Myocyte (in vitro differentiated cells): ENCODE data around the gene TMEM37. TPM values are rescaled to one million over a fixed set of nuclear protein-coding genes. Genes with fewer than 3 reads are reported as not detected.

Experiments used
- DNase-seq: peaks from one replicate; pipeline ENCODE4 v3.0.0-alpha.2; 2012; ENCODE audit warnings: low read depth
- total RNA-seq: library from RNA; depleted of rRNA; stranded (reverse); fragments of >200 nt; gene quantifications from 2 replicates; pipeline ENCODE4 v1.2.3, GENCODE V29; 2014

The TMEM37 gene
- total RNA-seq, 1 donor from 2014 or later: not detected

DNA sequence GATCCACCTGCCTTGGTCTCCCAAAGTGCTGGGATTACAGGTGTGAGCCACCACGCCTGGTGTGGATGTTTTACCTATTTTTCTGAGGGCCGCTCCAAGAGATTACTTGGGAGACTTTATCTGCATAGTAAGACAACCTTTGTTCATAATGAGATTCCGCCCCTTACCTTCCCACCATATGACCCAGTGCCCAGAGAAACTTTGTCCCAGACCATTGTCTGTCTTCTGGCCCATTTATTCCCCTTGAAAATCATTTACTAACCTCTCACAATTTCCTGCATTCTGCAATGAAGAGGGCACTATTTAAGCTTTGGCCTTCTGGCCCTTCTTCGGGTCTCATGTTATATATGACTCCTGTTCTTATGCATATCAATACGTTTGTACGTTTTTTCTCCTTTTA is 13.7 kb upstream of the TMEM37 start:
- DNase-seq: no peak

DNA sequence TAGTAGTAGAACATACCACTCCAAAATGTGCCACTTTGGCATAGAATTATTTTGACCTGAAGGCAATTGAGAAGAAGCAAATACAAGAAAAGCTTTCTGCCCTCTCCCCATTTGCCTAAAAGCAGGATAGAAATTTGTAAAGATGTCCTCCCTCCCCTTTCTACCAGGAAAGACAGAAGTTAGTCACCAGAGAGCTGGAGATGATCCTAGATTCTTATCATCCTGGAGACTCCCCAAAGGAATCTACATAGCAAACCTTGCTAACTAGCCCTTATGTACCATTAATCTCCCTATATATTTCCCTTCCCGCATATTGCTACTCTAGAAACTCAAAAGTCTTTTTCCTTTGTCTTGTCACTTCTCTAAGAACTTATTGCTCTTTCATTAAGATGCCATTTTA is 12.6 kb upstream of the TMEM37 start:
- DNase-seq: no peak

DNA sequence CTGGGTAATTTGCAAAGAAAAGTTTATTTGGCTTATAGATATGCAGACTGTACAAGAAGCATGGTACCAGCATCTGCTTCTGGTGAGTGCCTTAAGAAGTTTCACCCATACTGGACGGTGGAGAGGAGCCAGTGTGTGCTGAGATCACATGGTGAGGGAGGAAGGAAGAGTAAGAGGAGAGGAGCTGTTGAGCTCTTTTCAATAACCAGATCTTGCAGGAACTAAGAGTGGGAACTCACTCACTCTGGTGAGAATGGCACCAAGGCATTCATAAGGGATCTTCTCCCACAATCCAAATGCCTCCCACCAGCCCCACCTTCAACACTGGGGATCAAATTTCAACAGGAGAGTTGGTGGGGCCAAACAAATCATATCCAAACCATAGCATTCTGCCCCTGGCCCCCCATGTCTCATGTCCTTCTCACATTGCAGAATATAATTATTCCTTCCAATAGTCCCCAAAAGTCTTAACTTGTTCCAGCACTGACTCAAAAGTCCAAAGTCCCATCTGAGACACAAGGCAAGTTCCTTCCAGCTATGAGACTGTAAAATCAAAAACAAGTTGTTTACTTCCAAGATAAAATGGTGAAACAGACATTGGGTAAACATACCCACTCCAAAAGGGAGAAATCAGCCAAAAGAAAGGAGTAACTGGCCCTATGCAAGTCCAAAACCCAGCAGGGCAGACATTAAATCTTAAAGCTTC is 11.7 kb upstream of the TMEM37 start:
- no peak for DNase-seq

DNA sequence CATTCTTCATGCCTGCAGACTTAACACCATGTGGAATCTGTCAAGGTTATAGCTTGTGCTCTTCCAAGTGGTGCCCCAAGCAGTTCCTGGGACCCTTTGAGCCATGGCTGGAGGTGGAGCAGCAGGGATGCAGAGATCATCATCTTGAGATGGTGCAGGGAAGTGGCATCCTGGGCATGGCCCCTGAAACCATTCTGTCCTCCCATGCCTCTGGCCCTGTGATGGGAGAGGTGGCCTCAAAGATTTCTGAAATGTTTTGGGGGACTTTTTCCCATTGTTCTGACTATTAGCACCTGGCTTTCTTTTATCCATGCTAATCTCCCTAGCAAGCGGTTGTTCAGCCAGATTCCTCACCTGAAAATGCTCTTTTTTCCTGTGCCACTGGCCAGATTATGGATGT is 10.3 kb upstream of the TMEM37 start:
- DNase-seq: no peak

DNA sequence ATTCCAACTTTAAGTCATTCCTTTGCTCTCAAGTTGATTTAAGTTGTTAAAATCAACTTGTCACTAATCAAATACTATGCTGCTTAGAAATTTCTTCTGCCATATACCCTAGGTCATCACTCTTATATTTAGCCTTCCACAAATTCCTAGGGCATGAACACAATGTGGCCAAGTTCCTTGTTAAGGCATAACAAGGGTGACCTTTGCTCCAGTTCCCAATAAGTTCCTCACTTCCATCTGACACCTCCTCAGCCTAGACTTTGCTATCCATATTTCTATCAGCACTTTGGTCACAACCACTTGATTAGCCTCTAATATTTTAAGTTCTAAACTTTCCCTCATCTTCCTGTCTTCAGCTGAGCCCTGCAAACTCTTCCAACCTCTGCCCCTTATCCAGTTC is 9.9 kb upstream of the TMEM37 start:
- DNase-seq: no peak

DNA sequence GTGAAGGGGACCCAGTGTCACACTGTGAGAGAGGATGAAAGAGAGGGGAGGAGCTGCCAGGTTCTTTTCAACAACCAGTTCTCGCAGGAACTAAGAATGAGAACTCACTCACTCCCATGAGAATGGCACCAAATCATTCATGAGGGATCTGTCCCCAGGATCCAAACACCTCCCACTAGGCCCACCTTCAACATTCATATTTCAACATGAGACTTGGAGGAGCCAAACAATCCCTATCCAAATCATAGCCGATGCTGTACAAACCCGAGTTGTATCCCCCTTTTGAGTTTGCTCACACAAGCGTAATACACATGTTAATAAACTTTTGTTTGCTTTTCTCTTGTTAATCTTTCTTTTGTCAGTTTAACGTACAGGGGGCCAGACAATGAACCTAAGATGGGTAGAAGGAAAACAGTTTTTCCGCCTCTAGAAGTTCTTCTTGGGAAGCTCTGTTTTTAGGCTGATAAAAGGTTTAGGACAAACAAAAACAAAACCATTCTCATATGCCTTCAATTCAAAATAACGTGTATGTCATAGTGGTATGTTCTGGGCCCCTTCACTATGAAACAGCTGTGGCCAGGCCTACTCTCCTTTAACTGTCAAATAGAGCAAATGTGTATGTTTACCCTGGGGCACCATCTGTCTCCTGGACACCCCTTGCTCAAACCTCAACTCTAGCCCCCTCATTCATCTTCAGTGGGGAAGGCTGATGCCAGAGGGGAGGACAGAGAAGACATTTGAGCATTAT is 9.1 kb upstream of the TMEM37 start:
- no peak for DNase-seq

DNA sequence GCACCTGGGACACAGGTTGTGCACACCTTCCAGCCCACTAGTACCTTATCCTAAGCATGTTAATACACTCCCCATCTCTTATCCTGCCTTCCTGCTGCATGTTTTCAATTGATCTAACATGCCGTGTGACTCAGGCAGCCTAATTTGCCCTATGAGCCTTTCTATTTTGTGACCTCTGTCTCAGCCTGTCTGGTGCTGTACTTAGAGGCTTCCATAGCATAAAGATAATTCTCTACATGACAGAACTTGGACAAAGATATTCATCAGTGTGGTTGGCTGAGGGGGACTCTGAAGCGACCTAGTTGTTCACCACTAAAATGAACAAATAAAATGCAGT is 8.6 kb upstream of the TMEM37 start:
- no peak for DNase-seq

DNA sequence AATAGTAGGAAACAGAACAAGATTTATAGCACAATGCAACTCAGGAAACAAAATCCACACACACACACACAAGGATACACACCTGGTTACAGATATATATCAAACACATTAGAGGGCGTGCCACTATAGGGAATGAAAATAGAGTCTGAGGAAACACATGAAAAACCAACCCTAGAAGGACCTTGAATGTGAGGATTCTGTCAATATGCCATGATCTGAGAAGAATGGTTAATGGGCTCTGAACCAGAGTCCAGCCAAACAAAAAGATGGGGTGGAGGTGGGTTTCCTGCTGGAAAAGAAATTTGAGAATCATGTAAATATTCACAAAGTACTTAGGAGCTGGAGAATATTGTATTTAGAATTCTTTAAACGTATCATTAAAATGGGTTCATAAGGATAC is 7.8 kb upstream of the TMEM37 start:
- DNase-seq: no peak

DNA sequence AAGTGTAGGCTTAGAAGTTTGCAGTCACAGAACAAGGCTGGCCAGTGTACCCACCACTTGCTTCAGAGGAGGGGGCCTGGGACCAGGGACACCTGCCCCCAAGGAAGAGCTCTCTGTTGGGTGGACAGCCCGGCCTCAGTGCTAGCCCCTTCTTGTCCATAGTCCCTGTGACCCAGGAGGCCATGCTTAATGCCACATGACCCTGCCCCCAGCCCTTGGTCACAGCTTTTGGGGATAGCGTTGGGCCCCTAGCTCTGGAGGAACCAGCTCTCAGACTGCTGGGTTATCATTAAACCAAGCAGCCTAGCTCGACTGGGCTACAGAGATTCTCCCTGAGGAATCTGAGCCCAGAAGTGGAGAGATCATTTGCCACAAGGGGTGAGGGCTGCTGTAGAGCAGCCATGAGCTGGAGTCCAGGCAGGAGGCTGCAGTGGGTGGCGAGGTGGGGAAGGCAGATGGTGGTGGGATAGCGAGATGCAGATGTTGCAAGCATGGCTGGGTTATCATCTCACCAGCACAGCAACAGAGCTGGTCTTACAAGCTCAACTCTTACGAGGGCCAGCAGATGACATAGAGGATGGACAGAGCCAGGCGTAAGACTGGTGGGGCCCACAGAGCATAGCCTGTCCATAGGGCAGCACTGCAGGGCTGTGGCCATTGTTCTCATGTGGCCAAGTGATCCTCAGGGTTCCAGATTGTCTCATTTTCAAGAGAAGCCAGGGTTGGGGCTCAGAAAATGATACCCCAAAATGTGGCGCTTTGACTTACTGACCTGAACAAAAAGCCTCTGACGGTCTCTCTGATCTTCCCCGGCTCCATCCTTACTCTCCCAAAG is 7.2 kb upstream of the TMEM37 start:
- no peak for DNase-seq

DNA sequence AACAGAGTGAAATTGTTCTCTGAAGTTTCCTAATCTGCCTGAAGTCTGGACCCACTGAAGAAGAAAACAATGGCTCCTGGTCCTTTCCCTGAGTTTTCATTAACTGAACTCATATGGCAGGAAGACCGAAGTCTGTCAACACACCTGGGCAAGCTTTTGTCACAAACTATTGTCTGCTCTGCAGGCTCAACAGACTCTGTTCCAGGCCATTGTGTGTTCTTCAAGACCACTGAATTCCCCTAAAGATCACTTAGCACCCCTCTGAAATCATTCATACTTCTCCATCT is 6.6 kb upstream of the TMEM37 start:
- DNase-seq: no peak

DNA sequence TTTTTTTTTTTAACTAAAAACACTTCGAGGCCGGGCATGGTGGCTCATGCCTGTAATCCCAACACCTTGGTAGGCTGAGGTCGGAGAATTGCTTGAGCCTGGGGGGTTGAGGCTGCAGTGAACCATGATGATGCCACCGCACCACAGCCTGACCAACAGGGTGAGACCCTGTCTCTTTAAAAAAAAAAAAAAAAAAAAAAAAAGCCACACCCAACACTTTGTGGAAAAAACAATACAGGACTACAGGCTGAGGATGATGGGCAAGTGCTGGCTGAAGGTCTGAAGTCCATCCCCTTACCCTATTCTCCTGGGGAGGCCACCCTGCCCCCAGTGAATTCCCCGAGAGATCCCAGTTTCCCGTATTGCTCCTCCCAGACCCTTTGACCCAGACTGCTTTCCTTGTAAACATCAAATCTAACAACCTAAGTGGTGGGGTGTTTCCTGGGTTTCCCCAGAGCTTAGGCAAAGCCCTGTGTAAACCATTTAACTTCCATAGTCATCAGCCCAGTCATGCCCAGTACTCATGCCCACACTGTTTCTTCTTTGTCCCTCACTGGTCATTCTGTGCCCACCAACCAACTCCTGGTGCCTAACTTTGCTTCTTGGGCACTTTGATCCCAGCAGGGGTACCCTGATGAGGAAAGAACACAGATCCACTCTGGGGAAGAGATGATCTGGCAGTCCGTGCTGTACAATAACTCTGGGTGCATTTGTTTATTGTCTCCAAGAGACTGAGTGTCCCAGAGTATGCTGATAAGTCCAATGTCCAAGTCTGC is 5.8 kb upstream of the TMEM37 start:
- no peak for DNase-seq

DNA sequence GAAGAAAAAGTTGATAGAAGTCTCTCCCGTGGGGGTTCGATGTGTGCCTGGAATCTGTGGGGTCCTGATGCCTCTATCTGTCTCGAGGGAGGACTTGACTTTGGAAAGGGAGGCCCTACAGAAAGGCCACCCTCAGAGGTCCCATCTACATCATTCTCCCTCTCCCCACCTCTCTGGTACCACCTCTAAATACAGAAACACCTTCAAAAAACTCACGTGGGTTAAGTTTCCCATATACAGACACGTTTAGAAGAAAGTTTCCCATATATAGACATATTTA is 5.3 kb upstream of the TMEM37 start:
- DNase-seq: no peak

DNA sequence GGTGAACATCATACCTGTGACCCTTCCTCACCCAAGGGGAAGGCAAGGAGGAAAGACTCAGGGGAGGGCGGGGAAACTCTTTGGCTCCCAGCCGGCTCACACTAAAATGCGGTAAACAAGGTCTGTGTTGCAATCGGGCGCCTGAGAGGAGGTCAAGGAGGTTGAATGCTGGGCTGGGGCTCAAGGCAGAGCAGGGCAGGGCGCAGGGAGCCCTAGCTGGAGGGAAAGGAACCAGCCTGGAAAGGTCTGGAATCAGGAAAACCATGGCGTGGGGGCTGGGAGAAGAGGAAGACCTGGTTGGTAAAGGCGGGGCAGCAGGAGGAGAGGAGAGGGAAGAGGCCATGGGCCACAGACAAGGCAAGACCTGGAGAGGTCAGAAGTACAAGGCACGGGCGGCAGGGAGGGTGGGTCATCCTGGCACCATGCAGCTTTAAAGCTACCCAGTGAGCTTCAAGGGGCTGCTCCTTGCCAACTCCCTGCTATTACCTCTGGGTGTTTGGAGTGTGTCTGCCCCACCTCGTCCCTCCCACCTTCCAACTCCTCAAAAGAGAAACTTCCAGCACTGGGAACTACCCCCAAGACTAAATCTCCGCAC is 4.8 kb upstream of the TMEM37 start:
- DNase-seq: no peak

DNA sequence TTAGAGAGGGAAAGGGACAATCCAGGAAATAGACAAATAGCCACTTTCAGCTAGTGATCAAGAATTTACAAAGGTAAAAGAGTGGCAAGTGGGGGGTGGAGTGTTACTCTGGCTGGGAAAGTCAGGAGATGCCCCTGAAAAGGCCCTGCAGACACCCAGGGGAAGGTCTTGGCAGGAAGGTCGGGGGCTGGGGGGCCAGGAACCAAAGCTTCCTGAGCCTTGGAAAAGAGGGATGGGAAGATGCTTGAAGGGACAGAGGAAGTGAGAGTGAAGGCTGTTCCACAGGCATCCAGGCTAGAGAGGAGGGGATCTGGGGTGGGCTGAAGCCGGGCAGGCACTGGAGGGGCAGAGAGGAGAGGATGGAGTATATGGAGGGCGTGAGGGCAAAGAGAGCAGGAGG is 3.9 kb upstream of the TMEM37 start:
- DNase-seq: no peak

DNA sequence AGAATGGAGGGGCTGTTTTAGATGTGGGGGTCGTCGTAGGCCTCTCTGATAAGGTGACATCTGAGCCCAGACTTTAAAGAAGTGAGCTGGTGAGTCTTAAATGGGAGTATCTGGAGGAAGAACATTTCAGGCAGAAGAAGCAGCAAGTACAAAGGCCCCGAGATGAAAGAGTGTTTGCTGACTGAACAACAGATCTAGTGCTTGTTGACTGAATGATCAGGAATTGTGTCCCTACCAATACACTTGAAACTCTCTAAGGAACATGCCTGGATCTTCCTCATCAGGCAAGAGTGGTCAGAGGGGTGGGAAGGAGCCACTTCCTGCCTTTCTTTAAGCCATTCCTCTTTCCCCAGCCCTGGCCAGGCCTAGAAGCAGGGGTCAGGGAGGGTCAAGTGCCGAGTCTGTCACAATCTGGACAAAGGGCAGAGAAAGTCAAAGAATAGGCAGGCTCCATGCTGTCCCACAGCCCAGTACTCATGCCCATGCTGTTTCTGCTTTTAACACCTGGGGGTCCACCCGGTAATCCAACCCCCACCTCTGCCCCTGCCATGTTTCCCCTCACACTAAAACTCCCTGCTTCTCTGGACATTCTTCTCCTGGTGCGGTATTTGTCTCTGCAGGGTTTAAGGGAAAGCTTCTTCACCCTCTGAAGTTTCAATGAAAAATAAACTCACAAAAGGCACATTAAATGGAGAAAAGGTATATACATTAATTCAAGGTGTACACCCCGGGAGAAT is 3.0 kb upstream of the TMEM37 start:
- DNase-seq: no peak

DNA sequence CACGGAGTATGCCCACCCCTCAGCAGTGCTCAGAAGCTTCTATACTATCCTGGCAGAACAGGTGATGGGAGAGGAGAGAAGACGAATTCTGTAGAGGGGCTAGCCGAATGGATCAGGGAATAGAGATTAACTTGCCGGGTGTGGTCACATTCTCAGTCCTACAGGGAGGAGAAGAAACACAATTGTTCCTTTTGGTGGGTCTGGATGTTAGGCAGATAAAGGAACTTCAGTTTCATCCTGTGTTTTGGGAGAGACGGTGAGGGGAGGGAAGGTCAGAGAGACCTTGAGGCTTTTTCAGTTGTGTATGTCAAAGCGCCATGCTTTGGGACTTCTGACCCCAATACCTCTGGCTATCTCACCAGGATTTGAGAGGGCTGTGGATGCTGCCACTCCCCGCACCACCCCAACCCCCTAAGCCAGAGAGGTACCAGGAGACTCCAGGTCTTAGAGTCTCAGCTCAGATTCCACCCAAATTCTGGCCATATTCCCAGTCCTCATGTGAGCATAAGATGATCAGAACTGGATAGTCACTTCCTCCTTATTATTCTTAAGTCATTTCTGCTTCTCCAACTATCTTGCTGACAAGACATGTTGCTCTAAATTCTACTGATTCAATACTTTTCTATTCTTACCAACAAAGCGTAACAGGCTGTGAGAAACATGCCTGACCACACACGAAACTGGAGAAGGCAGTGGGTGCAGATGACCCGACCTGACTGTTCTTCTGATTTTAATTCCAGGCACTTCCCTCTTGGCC is 2.3 kb upstream of the TMEM37 start:
- no peak for DNase-seq

DNA sequence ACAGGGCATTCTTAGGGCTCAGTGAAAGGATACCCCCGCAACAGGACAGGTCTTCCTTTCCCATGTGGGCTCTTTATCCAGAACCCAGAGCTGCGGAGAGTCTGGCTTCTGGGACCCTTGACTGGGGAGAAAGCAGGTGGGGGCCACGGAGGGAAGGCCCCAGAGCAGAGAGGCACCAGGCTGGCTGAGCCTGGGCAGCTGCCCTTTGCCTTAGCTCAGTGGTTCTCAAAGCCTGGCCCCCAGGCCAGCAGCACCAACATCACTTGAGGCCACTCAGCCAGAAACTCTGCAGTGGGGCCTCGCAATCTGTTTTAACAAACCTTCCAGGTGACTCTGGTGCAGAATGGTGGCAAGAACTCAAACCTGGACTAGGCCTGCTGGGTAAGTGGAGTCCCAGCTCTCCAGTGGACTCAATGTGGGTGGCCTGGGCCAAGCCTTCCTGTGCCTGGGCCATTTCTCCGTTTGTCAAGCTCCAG is 1.6 kb upstream of the TMEM37 start:
- no peak for DNase-seq

DNA sequence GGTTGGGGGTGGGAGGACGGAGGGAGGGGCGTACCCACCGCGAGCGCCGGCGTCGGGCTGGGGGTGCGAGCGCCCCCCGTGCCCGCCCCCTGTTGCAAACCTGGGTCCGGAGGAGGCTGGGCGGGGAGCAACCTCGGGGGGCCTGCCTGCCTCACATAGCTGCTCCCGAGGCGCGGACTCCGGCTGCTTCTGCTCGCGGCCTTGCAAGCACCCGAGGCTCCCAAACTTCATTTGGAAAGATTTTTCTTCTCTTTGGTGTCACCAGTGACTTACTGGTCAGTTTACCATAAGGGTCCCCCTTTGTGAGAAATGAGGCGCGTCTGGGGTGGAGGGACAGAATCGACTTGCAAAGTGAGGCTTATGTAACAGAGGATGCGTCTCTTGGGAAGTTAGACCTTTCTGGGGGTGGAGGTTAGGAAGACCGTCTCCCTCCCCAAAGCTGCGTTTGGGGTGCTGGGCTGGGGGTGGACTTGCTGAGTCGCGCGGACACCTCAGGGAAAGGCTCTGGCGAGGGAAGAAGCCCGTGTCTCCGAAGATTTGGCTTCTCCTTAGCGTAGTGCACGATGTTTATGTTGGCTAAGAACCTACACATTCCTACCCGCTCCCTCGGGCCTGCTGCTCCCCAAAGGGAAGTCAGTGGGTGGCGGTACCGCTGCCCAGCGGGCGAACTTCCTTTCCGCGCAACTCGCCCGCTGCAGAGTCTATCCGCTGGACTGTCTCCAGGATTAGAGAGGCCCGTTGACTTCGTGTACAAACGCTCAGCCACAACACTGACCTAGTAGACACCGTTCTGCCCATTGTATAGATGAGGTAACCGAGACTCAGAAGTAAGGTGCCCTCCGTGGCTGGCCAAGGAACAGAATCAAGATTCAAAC is 559 bp downstream of the TMEM37 start:
- DNase-seq: no peak
